Left hindlimb (tissue), 1 donor: ENCODE data around the gene TMEM267.
"Not testable (repeated sequence)": the region's sequence is repeated elsewhere in the genome, so short reads cannot be mapped to it uniquely, and the experiment has no call there.

Experiments used
- DNase-seq: peaks from one replicate; pipeline ENCODE4 v3.0.0-alpha.2; 2018

Gene TMEM267

DNA sequence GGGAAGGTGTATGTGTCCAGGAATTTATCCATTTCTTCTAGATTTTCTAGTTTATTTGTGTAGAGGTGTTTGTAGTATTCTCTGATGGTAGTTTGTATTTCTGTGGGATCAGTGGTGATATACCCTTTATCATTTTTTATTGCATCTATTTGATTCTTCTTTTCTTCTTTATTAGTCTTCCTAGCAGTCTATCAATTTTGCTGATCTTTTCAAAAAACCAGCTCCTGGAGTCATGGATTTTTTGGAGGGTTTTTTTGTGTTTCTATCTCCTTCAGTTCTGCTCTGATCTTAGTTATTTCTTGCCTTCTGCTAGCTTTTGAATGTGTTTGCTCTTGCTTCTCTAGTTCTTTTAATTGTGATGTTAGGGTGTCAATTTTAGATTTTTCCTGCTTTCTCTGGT lies 42.1 kb downstream of the TMEM267 start:
- not testable (repeated sequence) for DNase-seq

GRCh38 chr5:43437062-43437660 lies 46.5 kb downstream of the TMEM267 start:
- no peak for DNase-seq

GRCh38 chr5:43433382-43433781 lies 50.3 kb downstream of the TMEM267 start:
- DNase-seq = no peak

DNA sequence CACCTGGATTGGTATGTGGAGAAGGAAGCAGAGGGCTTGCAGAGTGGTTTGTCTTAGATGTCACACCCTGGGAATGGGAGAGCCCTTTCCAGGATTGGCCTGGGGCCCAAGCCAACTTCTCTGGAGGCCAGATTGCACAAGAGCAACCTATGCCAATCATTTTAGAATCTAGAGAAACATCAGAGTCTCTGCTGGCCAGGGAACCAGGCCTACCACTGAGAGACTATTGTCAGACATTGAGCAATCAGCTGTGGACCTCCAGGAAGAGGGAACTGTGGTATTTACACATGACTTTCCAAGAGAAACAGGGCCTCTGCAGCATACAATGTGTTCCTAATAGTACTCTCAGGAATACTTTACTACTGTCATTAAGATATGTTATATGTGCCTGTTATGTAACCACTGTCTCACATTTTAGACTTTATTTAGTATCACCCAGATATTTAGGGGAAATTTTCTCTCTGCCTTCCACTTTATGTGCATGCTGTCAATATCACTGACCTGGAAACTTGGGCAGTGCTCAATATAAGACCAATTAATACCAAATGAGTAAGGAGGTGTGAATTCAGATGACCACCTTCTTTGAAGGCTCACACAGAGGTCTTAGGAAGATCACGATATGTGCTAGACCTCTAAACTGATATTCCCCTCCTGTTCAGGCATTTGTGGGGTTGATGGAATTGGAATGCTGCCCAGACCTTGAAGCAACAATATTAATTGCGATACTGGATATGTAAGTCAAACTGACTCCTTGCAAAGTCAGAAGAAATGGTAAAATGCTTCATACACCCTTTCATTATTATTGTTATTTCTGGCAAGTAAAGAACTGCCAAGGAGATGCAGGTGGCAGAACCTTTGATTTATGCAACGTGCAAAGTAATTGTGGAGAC lies 50.9 kb downstream of the TMEM267 start:
- no peak for DNase-seq

DNA sequence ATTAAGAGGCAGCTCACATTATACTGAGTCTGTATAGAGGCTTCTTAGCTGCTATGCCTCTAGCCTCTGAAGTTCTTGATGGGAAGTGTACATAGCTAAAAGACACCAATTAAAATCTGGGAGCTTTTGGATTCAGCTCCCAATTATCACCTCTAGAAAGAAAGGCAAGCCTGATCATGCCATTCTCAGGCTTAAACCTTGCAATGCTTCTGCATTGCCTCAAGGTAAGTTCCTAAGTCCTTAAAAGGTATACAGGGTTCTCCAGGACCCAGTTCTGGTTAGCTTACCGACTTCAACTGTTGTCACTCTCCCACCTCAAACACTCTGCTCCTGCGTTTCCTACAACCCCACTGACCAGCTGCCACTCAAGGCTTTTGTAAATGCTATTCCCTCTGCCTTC lies 54.0 kb downstream of the TMEM267 start:
- no peak for DNase-seq

GRCh38 chr5:43429016-43429415 lies 54.6 kb downstream of the TMEM267 start:
- DNase-seq = no peak

GRCh38 chr5:43427306-43427705 lies 56.4 kb downstream of the TMEM267 start:
- DNase-seq = no peak

DNA sequence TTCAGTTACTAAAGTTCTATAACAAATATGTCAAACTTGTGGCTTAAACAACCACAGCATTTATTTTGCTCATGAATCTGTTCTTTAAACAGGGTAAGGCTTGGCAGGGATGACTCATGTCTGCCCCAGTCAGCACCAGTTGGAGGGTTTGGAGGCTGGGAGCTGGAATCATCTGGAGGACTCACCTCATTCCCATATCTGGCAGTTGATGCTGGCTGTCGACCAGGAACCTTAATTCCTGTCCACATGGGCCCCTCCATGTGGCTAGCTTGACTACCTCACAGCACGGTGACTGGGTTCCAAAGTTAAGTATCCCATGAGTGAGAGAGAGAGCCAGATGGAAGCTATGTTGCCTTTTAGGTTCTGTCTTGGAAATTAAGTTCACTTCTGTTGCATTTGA lies 57.7 kb downstream of the TMEM267 start:
- no peak for DNase-seq

- not testable (repeated sequence) for DNase-seq
Observed at GRCh38 chr5:43423086-43423485, 60.6 kb downstream of the TMEM267 start.

DNA sequence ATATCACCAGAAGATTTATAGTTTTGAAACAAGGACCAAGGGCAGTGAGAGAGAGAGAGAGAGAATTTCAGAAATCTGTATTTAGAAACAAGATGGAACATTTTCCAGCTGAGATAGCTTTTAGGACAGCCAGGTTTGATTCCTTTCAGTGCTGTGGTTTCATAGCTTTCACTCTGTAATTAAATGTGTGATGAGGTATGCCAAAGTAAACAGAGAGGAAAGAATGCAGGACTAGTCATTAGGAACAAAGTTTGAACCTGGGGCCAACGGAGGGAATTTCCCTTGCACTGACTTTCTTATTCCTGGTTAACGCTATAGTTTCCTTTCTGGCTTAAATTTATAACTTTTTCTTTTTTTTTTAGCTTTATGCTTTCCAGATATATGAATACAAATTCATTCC lies 61.5 kb downstream of the TMEM267 start:
- DNase-seq = no peak

GRCh38 chr5:43421450-43422133 lies 62.1 kb downstream of the TMEM267 start:
- DNase-seq = no peak

DNA sequence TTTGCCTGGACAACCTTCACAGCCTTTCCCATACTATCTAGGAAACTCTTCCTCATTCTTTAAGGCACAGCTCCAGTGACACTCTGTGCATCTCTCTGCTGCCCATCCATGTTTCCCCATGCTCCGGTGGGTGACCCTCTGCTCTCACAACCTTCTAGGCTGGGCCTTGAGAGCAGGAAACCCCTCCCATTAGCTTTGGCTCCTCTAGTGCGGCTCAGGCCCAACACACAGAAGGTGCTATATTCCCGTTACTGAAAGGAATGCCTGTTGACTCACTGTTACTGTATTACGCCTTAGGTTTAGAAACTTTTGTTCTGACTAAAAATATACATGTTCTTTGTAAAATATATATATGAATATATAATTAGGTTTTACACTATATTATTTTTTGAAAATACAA lies 63.4 kb downstream of the TMEM267 start:
- no peak for DNase-seq

DNA sequence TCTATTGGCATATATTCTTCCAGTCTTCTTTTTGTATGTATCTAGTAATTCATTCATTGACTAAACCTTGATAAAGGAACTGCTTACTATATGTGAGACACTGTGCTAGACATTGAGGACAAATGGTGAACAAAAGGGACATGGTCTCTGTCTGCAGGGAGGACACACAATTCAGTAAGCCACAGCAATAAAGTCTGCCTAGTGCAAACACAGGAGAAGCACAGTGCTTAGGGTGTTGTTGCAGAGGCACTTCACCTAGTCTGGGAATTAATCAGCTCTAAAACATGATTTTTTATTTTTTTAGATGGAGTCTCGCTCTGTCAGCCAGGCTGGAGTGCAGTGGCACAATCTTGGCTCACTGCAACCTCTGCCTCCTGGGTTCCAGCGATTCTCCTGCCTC lies 65.1 kb downstream of the TMEM267 start:
- DNase-seq = no peak

DNA sequence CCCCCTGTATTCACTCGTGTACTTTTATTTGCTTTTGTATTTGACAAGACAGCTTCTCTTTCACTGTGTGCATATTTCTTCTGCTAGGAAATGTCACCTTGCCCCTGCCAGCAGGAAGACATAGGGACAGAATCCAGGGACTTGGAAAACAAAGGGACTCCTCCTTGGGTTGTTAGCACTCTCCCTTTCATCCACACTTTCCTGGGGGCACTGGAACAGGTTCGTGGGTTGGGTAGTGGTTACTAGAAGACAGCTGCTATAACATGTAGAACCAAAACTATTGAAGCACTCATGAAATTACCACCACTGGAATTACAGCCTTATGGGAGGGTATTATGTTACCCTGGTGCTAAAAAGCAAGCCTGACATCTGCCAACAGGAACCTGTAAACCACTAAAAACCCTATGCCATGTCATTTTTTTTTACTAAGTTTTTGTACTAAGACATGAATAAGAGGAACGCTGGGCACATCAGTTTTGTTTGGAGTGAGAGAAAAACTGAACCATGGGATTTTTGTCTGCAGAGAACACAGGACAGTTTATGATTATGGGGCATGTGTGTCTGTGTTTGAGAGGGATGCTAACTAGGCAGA lies 66.8 kb downstream of the TMEM267 start:
- no peak for DNase-seq

GRCh38 chr5:43415935-43416802 lies 67.5 kb downstream of the TMEM267 start:
- DNase-seq = no peak

GRCh38 chr5:43413966-43414365 lies 69.7 kb downstream of the TMEM267 start:
- no peak for DNase-seq

DNA sequence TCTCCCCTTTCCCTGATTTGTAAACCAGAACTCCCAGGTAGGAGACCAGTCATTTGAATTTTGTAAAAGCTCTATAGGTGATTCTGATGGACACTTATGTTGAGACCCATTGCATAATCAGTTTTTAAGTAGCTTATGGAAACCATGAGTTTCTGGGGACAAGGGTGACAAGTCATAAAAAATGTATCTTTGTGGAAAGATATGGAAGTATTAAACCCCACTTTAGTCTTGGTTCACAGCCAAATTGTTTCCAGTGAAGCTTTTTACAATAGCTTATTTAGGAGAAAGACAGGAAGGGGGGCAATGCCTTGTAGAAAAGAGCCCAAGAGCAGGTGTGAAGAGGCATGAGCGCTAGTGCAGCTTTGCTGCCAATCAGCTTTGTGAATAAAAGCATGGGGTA lies 71.0 kb downstream of the TMEM267 start:
- no peak for DNase-seq

DNA sequence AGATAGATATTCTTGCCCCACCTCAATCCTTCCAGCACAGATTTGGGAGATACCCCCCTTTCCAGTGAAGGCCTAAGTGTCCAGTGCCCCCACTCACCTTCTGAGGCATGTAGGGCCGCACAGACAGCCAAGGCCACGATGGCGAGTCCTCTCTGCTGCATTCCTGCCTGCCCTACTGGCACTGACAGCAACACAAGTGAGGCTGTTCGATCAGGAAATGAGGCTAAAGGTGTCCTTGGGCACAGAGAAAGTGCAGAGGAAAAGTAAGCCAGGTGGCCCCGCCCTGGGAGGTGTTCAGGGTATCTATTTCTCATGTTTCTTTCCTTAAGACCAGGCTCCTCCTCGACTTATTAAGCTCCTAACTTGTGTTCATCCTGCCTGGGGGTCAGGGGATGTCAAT lies 71.5 kb downstream of the TMEM267 start, which contains the start of gene CCL28:
Gene CCL28 (minus strand): TSS at position 236 of the 400 bp plus-strand sequence. CDS start 75 bp downstream, at position 161.
- no peak for DNase-seq

DNA sequence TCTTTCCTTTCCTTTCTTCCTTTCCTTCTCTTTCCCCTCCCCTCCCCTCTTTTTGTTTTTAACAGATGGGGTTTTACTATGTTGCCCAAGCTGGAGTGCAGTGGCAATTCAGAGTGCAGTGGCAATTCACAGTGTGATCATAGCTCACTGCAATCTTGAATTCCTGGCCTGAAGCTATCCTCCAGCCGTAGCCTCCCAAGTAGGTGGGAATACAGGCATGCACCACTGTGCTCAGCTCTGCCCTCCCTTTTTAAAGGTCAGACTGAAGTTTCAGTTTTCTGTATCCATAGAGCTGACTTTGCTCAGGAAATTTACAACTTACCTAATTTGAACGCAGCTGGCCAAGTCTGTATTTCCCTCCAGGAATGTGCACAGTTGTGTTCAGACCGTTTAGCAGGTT lies 72.2 kb downstream of the TMEM267 start:
- no peak for DNase-seq

DNA sequence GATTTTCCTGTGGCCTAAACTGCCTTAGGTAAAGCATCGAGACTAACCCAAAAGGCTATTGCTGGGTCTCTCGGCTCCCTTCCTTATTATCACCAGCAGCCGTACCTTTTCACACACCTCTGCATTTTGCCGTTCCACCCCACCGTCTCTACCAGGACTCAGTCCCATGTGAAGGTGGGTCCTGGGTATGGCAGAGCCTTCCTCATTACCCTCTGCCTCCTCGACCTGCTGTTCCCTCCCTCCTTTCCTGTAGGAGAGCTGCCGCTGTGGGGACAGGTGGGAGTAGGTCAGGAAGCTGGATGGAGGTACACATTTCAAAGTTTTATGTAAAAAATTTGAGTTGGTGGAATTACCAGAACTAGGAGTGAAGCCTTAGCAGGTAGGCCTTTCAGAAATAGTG lies 73.3 kb downstream of the TMEM267 start:
- no peak for DNase-seq

GRCh38 chr5:43409809-43410271 lies 73.8 kb downstream of the TMEM267 start:
- no peak for DNase-seq

GRCh38 chr5:43402524-43403066 lies 81.1 kb downstream of the TMEM267 start:
- not testable (repeated sequence) for DNase-seq
